Gastrocnemius medialis (tissue), 4 donors: ENCODE results near the gene FYN. TPM values are rescaled to one million over a fixed set of nuclear protein-coding genes. Genes with fewer than 3 reads are reported as not detected.
A peak's percentile ranks its signal among the peaks of the same experiment; 100 is the strongest.

Experiments used
- ATAC-seq, 2 donors: fragments of 150-250 bp; one replicate each; pipeline ENCODE4 v1.9.1; 2016
- DNase-seq, 2 donors: peaks; one replicate each; pipeline ENCODE4 v3.0.0-alpha.2; 2019
- H3K27ac ChIP-seq, 4 donors: fragments of 200-600 bp; sonication (generic); 1 replicate in 1 of 4; 2 replicates in 3 of 4; pipeline ENCODE4 v1.5.1; 2016 to 2018; ENCODE audit warnings: mild to moderate bottlenecking in 2 of 4, moderate library complexity in 1 of 4
- H3K27me3 ChIP-seq, 3 donors: fragments of 200-600 bp; sonication (generic) in 2 of 3; 1 replicate in 1 of 3; 2 replicates in 2 of 3; pipeline versions ENCODE4 v1.5.1 to v1.6.0; 2016 to 2019; ENCODE audit warnings: mild to moderate bottlenecking in 1 of 3, moderate library complexity in 1 of 3
- H3K36me3 ChIP-seq, 2 donors: fragments of 200-600 bp; sonication (generic) in 1 of 2; one replicate each; pipeline ENCODE4 v1.5.1; 2017 to 2018
- H3K4me1 ChIP-seq, 2 donors: fragments of 200-600 bp; sonication (generic) in 1 of 2; one replicate each; pipeline ENCODE4 v1.5.1; 2016 to 2017; ENCODE audit warnings: mild to moderate bottlenecking in 2 of 2
- H3K4me3 ChIP-seq, 4 donors: fragments of 200-600 bp; sonication (generic) in 3 of 4; 1 replicate in 1 of 4; 2 replicates in 3 of 4; pipeline ENCODE4 v1.5.1; 2016 to 2019; ENCODE audit warnings: mild to moderate bottlenecking in 2 of 4
- H3K9me3 ChIP-seq, 3 donors: fragments of 200-600 bp; sonication (generic) in 2 of 3; 1 replicate in 1 of 3; 2 replicates in 2 of 3; pipeline ENCODE4 v1.5.1; 2016 to 2019
- POLR2A ChIP-seq, 2 donors: fragments of 450-650 bp; IDR thresholded peaks; one replicate each; pipeline ENCODE4 v1.6.1; 2017; ENCODE audit warnings: antibody characterized with exemption in 2 of 2, mild to moderate bottlenecking in 2 of 2, moderate library complexity in 2 of 2
- in situ Hi-C, 4 donors: fragments of 200-750 bp; cut with MboI; loops; one replicate each; pipeline versions ENCODE4 v1.15.0 to v1.8.0; 2017; ENCODE audit warnings: low sequenced_read_pairs in 4 of 4
- intact Hi-C: fragments of 100-400 bp; cut with DNase I; formaldehyde crosslinking; loops from one replicate; pipeline ENCODE4 v1.15.1; 2023; ENCODE audit warnings: low total_unique reads
- total RNA-seq, 4 donors: library from RNA; depleted of rRNA; stranded (reverse); fragments of >200 nt; gene quantifications; one replicate each; pipeline versions ENCODE4 v1.1.0 to v1.2.3, GENCODE V29; 2016
- TF ChIP-seq, protein P1 (sequence below), 5 experiments: fragments of 450-650 bp in 3 of 5; fragments of 200-600 bp in 2 of 5; sonication (generic) in 2 of 5; IDR thresholded peaks in 4 of 5; conservative IDR thresholded peaks in 1 of 5; 1 replicate in 4 of 5; 2 replicates in 1 of 5; pipeline ENCODE4 v1.5.1; 2016 to 2019; ENCODE audit warnings: antibody characterized with exemption in 5 of 5, mild to moderate bottlenecking in 3 of 5, moderate library complexity in 3 of 5

The FYN gene
- total RNA-seq, 4 donors from 2014 or later = 9.2 to 36.8 (median 17.0) TPM

- no peak for DNase-seq
- Histone ChIP-seq H3K36me3 (no peaks in the 10 kb centered on the region), H3K4me1 (peaks cover 0 to 9% of the 10 kb centered on the region in 2 donors), H3K9me3 (no peaks in the 10 kb centered on the region), H3K4me3 (no peak overlapping the region), H3K27ac (no peak overlapping the region), H3K27me3 (no peaks in the 10 kb centered on the region)
- intact Hi-C loops (no loop called here), in situ Hi-C loops (no loop called here)
- TF ChIP-seq, protein P1, sequence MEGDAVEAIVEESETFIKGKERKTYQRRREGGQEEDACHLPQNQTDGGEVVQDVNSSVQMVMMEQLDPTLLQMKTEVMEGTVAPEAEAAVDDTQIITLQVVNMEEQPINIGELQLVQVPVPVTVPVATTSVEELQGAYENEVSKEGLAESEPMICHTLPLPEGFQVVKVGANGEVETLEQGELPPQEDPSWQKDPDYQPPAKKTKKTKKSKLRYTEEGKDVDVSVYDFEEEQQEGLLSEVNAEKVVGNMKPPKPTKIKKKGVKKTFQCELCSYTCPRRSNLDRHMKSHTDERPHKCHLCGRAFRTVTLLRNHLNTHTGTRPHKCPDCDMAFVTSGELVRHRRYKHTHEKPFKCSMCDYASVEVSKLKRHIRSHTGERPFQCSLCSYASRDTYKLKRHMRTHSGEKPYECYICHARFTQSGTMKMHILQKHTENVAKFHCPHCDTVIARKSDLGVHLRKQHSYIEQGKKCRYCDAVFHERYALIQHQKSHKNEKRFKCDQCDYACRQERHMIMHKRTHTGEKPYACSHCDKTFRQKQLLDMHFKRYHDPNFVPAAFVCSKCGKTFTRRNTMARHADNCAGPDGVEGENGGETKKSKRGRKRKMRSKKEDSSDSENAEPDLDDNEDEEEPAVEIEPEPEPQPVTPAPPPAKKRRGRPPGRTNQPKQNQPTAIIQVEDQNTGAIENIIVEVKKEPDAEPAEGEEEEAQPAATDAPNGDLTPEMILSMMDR (IDR thresholded peaks at IDR 0.05 in 4 of 5, conservative IDR thresholded peaks at IDR 0.05 in 1 of 5) = no peak
- no peak for TF ChIP-seq POLR2A (IDR thresholded peaks at IDR 0.05)
- no peak for ATAC-seq
Measured at GRCh38 chr6:111775145-111775922, 97.9 kb downstream of the FYN start.

GRCh38 chr6:111774346-111774703 is 98.9 kb downstream of the FYN start:
- peak; percentile 40 to 65 for ATAC-seq
- intact Hi-C loops = no loop called here

GRCh38 chr6:111773501-111774345 is 99.5 kb downstream of the FYN start:
- peaks cover 0 to 9% of the 10 kb centered on the region in 2 donors for H3K4me1 ChIP-seq
- intact Hi-C loops = no loop called here
- ATAC-seq = no peak

More at GRCh38 chr6:111774346-111774703, 98.9 kb downstream of the FYN start:
- peak in 1 of 2 donors; percentile 32 for DNase-seq
- Histone ChIP-seq H3K36me3 (no peaks in the 10 kb centered on the region), H3K27me3 (no peaks in the 10 kb centered on the region), H3K4me3 (no peak overlapping the region), H3K9me3 (no peaks in the 10 kb centered on the region), H3K4me1 (peaks cover 0 to 9% of the 10 kb centered on the region in 2 donors), H3K27ac (peak overlapping the region in 1 of 4 donors; percentile 14)
- TF ChIP-seq, protein P1 (IDR thresholded peaks at IDR 0.05 in 4 of 5, conservative IDR thresholded peaks at IDR 0.05 in 1 of 5) = no peak
- no peak for TF ChIP-seq POLR2A (IDR thresholded peaks at IDR 0.05)
- in situ Hi-C loops = no loop called here

DNA sequence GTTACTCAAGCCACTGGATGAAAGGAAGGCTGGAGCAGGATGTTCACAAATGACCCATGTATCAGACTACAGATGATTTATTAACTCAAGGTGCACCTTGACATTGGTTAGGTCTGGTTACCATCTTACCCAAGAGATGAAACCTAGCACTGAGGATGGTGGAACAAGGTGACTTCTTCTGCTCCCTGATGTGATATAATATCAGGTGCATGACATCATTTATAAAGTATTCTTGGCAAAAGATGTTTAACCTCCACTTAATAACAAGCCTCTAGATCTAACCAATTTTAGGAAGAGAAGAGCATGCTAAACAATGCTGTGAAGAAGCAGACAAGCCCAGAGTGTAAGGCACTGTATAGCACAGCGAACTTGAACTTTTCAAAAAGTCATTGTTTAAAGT is 100.9 kb downstream of the FYN start:
- H3K27ac ChIP-seq = no peak overlapping the region
- H3K4me3 ChIP-seq = no peak overlapping the region
- H3K27me3 ChIP-seq = no peaks in the 10 kb centered on the region
- no peaks in the 10 kb centered on the region for H3K9me3 ChIP-seq
- in situ Hi-C loops (no loop called here), intact Hi-C loops (no loop called here)
- H3K36me3 ChIP-seq = no peaks in the 10 kb centered on the region
- TF ChIP-seq, protein P1 (IDR thresholded peaks at IDR 0.05 in 4 of 5, conservative IDR thresholded peaks at IDR 0.05 in 1 of 5) = no peak
- TF ChIP-seq POLR2A (IDR thresholded peaks at IDR 0.05) = no peak
- DNase-seq (no peak), ATAC-seq (peak in 1 of 2 donors; percentile 68)
- peaks cover 0 to 9% of the 10 kb centered on the region in 2 donors for H3K4me1 ChIP-seq

More at GRCh38 chr6:111773501-111774345, 99.5 kb downstream of the FYN start:
- Histone ChIP-seq H3K36me3 (no peaks in the 10 kb centered on the region), H3K4me3 (no peak overlapping the region), H3K9me3 (no peaks in the 10 kb centered on the region), H3K27ac (peak overlapping the region in 1 of 4 donors; percentile 14), H3K27me3 (no peaks in the 10 kb centered on the region)
- TF ChIP-seq POLR2A (IDR thresholded peaks at IDR 0.05) = no peak
- TF ChIP-seq, protein P1 (IDR thresholded peaks at IDR 0.05 in 4 of 5, conservative IDR thresholded peaks at IDR 0.05 in 1 of 5) = no peak
- no peak for DNase-seq
- in situ Hi-C loops = no loop called here
